Colonic mucosa (tissue), 4 donors: Measurements from ENCODE around the gene GMPR. TPM values are rescaled to one million over a fixed set of nuclear protein-coding genes. Genes with fewer than 3 reads are reported as not detected.

Experiments used
- DNase-seq: peaks from one replicate; pipeline ENCODE4 v3.0.0-alpha.2; 2020
- H3K27ac ChIP-seq: fragments of 200-600 bp; one replicate; pipeline ENCODE4 v1.8.0; 2021
- H3K27me3 ChIP-seq: fragments of 200-600 bp; one replicate; pipeline ENCODE4 v1.8.0; 2021
- H3K36me3 ChIP-seq: fragments of 200-600 bp; one replicate; pipeline ENCODE4 v1.8.0; 2021
- H3K4me1 ChIP-seq: fragments of 200-600 bp; one replicate; pipeline ENCODE4 v1.8.0; 2021; ENCODE audit warnings: mild to moderate bottlenecking
- H3K4me3 ChIP-seq: fragments of 200-600 bp; one replicate; pipeline ENCODE4 v1.8.0; 2021
- H3K9ac ChIP-seq, 2 donors: one replicate each; pipeline ENCODE4 v1.7.0; 2013; ENCODE audit warnings: control low read depth in 2 of 2, low read depth in 2 of 2, low read length in 2 of 2
- H3K9me3 ChIP-seq: fragments of 200-600 bp; one replicate; pipeline ENCODE4 v1.8.0; 2021
- CTCF ChIP-seq: fragments of 200-600 bp; IDR thresholded peaks from one replicate; pipeline ENCODE4 v1.8.0; 2022; ENCODE audit warnings: antibody characterized with exemption, mild to moderate bottlenecking
- intact Hi-C: fragments of 100-400 bp; cut with DNase I; formaldehyde crosslinking; loops from one replicate; pipeline ENCODE4 v1.14.1; 2022
- total RNA-seq, 2 donors: library from RNA; stranded (reverse); fragmentation: NEBNext Ultra II Directional in 1 of 2; extraction: Animal tissue kit (Norgen Biotek cat#: 25700) in 1 of 2; gene quantifications; one replicate each; pipeline ENCODE4 v1.2.1, GENCODE V29; 2021
- donor health status: healthy.
- donor health status: DM: no; HTN: no; CAD: no.
- donor health status: DM: no; HTN: no; CAD: no.

The GMPR gene
- total RNA-seq, 2 donors from 2014 or later = 3.4 to 4.7 TPM

- no peak overlapping the region for H3K4me3 ChIP-seq
- no peak for DNase-seq
- H3K9ac ChIP-seq = no peak overlapping the region
- no peaks in the 10 kb centered on the region for H3K4me1 ChIP-seq
- no peaks in the 10 kb centered on the region for H3K9me3 ChIP-seq
- no peak overlapping the region for H3K27ac ChIP-seq
- no peaks in the 10 kb centered on the region for H3K36me3 ChIP-seq
- TF ChIP-seq CTCF = no peak
- intact Hi-C loops = no loop called here
- no peaks in the 10 kb centered on the region for H3K27me3 ChIP-seq
Measured at GRCh38 chr6:16251706-16252105, 13.3 kb downstream of the GMPR start.

- intact Hi-C loops = no loop called here
- no peak for TF ChIP-seq CTCF
Measured at GRCh38 chr6:16252686-16253299, 14.4 kb downstream of the GMPR start.

GRCh38 chr6:16253399-16254144 lies 15.2 kb downstream of the GMPR start:
- Histone ChIP-seq H3K9ac (no peak overlapping the region), H3K9me3 (no peaks in the 10 kb centered on the region), H3K4me1 (no peaks in the 10 kb centered on the region), H3K27ac (no peak overlapping the region), H3K27me3 (no peaks in the 10 kb centered on the region), H3K4me3 (no peak overlapping the region), H3K36me3 (no peaks in the 10 kb centered on the region)
- DNase-seq = no peak
- intact Hi-C loops = no loop called here
- TF ChIP-seq CTCF = no peak

More at GRCh38 chr6:16252686-16253299, 14.4 kb downstream of the GMPR start:
- Histone ChIP-seq H3K27ac (no peak overlapping the region), H3K4me1 (no peaks in the 10 kb centered on the region), H3K36me3 (no peaks in the 10 kb centered on the region), H3K9me3 (no peaks in the 10 kb centered on the region), H3K4me3 (no peak overlapping the region), H3K27me3 (no peaks in the 10 kb centered on the region), H3K9ac (no peak overlapping the region)
- DNase-seq = no peak

GRCh38 chr6:16254535-16254934 lies 16.1 kb downstream of the GMPR start:
- intact Hi-C loops = no loop called here
- H3K36me3 ChIP-seq = no peaks in the 10 kb centered on the region
- no peak for TF ChIP-seq CTCF
- H3K27ac ChIP-seq = no peak overlapping the region
- H3K9me3 ChIP-seq = no peaks in the 10 kb centered on the region
- no peak overlapping the region for H3K4me3 ChIP-seq
- no peak overlapping the region for H3K9ac ChIP-seq
- no peak for DNase-seq
- no peaks in the 10 kb centered on the region for H3K4me1 ChIP-seq
- no peaks in the 10 kb centered on the region for H3K27me3 ChIP-seq

GRCh38 chr6:16256781-16257180 lies 18.4 kb downstream of the GMPR start:
- DNase-seq = no peak
- TF ChIP-seq CTCF = no peak
- H3K27ac ChIP-seq = no peak overlapping the region
- H3K9me3 ChIP-seq = no peaks in the 10 kb centered on the region
- no peaks in the 10 kb centered on the region for H3K4me1 ChIP-seq
- no peak overlapping the region for H3K9ac ChIP-seq
- no peaks in the 10 kb centered on the region for H3K27me3 ChIP-seq
- no peak overlapping the region for H3K4me3 ChIP-seq
- intact Hi-C loops = no loop called here
- H3K36me3 ChIP-seq = no peaks in the 10 kb centered on the region
